Prostate gland (tissue), 2 donors: Measurements from ENCODE around the gene PDE12.

ENCODE experiments used
- POLR2A ChIP-seq: fragments of 450-650 bp; IDR thresholded peaks from one replicate; pipeline ENCODE4 v1.6.1; 2016; ENCODE audit warnings: antibody characterized with exemption, mild to moderate bottlenecking
- POLR2AphosphoS5 ChIP-seq: sonication (generic); formaldehyde crosslinking; IDR thresholded peaks from one replicate; pipeline ENCODE4 v1.6.1; 2017; ENCODE audit warnings: antibody characterized with exemption
- TF ChIP-seq, protein P1 (sequence below), 4 experiments: fragments of 200-600 bp in 2 of 4; fragments of 450-650 bp in 2 of 4; sonication (generic) in 2 of 4; IDR thresholded peaks; 1 replicate in 3 of 4; 2 replicates in 1 of 4; pipeline ENCODE4 v1.5.1; 2016 to 2019; ENCODE audit warnings: antibody characterized with exemption in 4 of 4, mild to moderate bottlenecking in 2 of 4, moderate library complexity in 2 of 4

GRCh38 chr3:57594576-57594975, 38.5 kb downstream of the PDE12 start:
- TF ChIP-seq, protein P1, sequence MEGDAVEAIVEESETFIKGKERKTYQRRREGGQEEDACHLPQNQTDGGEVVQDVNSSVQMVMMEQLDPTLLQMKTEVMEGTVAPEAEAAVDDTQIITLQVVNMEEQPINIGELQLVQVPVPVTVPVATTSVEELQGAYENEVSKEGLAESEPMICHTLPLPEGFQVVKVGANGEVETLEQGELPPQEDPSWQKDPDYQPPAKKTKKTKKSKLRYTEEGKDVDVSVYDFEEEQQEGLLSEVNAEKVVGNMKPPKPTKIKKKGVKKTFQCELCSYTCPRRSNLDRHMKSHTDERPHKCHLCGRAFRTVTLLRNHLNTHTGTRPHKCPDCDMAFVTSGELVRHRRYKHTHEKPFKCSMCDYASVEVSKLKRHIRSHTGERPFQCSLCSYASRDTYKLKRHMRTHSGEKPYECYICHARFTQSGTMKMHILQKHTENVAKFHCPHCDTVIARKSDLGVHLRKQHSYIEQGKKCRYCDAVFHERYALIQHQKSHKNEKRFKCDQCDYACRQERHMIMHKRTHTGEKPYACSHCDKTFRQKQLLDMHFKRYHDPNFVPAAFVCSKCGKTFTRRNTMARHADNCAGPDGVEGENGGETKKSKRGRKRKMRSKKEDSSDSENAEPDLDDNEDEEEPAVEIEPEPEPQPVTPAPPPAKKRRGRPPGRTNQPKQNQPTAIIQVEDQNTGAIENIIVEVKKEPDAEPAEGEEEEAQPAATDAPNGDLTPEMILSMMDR (IDR thresholded peaks at IDR 0.05): no peak
- no peak for TF ChIP-seq POLR2A
- no peak for TF ChIP-seq POLR2AphosphoS5
